ENCODE measurements around the gene RPL9. TPM values are rescaled to one million over a fixed set of nuclear protein-coding genes. Genes with fewer than 3 reads are reported as not detected.
A peak's percentile ranks its signal among the peaks of the same experiment; 100 is the strongest.
"Not testable (repeated sequence)": the region's sequence is repeated elsewhere in the genome, so short reads cannot be mapped to it uniquely, and the experiment has no call there.

RPL9 gene
- polyA plus RNA-seq, 4 donors, result 778 to 1,678 (median 1,175) TPM

GRCh38 chr4:39467464-39467863 is 8.7 kb upstream of the RPL9 start:
- DNase-seq (ENCODE audit: low read depth in 4 of 4, low spot score in 3 of 4), result no peak

DNA sequence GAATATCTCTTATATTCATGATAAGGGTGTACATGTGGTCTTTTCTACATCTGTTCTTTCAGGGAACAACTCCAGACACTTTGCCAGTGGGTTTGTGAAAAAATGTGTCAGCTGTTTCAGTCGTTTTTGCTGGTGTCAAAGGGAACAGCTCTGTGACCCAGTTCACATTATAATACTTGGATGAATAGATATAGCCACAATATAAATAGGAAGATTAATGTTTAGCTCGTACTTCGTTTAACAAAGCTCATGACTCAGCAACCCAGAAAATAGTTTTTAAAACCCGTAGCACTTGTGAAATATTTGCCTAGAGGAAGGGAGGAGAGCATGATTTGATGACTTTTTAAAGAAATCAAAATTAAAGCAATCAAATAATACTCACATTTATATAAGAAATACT is 8.0 kb upstream of the RPL9 start:
- no peak for DNase-seq (ENCODE audit: low read depth in 4 of 4, low spot score in 3 of 4)

GRCh38 chr4:39464886-39465501 is 6.3 kb upstream of the RPL9 start:
- DNase-seq (ENCODE audit: low read depth in 4 of 4, low spot score in 3 of 4), result no peak

GRCh38 chr4:39458161-39458504 is 589 bp downstream of the RPL9 start:
- DNase-seq (ENCODE audit: low read depth in 4 of 4, low spot score in 3 of 4), result not testable (repeated sequence)

- no peak for DNase-seq (ENCODE audit: low read depth in 4 of 4, low spot score in 3 of 4)
Measured at GRCh38 chr4:39456946-39457763, 1.6 kb downstream of the RPL9 start.

DNA sequence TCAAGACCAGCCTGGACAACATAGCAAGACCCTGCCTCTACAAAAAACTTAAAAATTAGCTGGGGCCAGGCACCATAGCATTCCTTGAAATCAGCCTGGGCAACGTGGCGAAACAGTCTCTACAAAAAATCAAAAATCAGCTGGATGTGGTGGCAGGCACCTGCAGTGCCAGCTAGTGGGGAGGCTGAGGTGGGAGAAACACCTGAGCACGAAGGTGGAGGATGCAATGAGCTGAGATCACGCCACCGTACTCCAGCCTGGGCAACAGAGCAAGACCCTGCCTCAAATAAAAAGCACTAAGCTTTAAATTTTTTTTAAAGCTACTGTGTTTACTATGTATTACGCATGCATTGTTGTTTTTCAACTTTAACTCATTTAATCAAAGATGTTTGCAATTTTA is 3.2 kb downstream of the RPL9 start:
- DNase-seq (ENCODE audit: low read depth in 4 of 4, low spot score in 3 of 4), result no peak

- DNase-seq (ENCODE audit: low read depth in 4 of 4, low spot score in 3 of 4), result no peak
Measured at GRCh38 chr4:39453738-39454137, 5.0 kb downstream of the RPL9 start.

DNA sequence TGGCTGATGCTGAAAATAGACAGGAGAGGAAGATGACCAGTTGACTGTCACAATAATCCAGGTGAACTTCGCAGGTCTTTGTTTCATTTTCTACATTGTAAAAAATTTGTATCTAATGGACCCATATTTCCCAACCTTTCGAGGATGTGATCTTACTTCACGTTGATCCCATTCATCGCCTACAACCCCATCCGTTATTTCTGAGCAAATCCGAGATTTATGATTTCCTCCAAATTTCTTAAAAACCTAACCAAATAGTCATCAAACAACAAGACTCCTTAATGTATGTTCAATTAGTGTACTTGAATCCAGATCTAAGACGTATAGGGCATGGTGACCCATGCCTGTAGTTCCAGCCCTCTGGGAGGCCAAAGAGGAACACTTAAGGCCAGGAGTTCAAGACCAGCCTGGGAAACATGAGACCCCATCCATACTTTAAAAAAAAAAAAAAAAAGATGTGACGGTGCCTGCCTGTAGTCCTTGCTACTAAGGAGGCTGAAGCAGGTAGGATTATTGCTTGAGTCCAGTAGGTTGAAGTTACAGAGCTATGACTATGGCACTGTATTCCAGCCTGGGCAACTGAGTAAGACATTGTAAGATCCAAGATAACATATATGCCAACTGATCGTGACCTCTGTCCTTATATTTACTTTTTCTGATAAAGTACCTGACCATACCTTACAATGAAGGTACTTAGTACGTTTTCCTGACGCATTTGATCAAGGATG is 5.7 kb downstream of the RPL9 start:
- DNase-seq (ENCODE audit: low read depth in 4 of 4, low spot score in 3 of 4), result no peak

DNA sequence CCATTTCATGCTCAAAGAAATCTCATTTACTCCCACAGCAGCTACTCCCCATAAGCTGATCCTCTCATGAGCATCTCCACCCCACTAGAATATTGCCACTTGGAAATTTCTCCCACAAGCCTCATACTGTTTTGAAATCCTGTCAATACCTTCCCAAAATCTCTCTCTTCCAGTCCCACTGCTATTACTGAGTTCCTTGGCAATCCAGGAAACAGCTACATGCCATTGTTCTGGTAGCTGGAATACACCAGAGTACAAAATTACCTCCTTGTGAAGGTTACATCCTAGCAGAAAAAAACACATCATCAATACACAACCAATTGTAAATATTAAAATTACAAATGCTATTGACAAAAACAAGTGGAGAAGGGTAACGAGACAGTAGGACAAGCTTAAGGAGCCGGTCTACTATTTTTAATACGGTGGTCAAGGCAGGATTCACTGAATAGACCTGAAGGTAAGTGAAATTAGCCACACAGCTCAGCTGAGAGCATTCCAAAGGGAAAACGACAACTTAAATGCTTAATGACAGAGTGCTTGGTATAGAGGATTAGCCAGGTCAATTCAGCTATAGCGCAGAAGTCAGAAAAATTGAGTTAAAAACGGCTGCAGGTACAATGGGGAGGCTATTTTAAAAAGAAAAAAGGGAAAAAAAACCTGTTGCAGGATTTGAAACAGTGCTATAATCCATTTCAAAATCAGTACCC is 6.4 kb downstream of the RPL9 start:
- no peak for DNase-seq (ENCODE audit: low read depth in 4 of 4, low spot score in 3 of 4)

DNA sequence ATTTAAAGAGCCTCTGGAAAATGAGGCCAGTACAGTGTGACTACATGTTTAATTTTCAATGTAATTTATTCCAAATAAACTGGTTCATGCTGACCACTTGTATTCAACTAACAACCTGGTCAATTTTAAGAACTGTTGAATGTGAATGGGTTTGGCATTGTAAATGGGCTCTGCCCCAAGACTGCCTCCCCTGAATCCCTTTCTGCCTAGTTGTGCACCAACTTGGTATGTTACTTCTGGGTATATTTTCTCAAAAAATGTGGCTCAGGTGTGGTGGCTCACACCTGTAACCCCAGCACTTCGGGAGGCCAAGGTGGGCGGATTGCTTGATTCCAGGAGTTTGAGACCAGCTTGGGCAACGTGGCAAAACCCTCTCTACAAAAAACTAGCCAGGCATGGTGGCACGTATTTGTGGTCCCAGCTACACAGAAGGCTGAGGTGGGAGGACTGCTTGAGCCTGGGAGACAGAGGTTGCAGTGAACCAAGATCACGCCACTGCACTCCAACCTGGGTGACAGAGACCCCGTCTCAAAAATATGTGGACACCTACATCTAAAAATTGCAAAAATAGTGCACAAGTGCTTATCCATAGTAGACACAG is 7.2 kb downstream of the RPL9 start:
- DNase-seq (ENCODE audit: low read depth in 4 of 4, low spot score in 3 of 4), result no peak

DNA sequence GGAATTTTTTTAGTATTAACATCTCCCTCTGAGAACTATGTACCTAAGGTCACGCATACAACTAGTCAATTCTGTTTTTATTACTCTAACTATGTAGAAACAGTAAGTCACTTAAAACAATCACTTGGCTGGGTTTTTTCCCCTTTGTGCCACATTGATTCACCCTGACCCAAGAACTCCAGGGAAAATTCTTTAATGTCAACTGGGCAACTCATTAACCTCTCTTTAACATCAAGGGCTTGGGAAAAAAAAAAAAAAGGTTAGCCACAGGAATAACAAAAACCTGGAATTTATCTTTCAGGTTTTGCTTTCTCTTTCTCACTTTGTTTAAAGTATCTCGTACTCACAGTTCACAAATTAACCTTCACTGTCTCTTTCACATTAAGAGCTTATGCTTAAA is 8.1 kb downstream of the RPL9 start:
- no peak for DNase-seq (ENCODE audit: low read depth in 4 of 4, low spot score in 3 of 4)

- peak in 2 of 4 donors; percentile 37 to 44 for DNase-seq (ENCODE audit: low read depth in 4 of 4, low spot score in 3 of 4)
Measured at GRCh38 chr4:39446842-39447573, 11.7 kb downstream of the RPL9 start.

DNA sequence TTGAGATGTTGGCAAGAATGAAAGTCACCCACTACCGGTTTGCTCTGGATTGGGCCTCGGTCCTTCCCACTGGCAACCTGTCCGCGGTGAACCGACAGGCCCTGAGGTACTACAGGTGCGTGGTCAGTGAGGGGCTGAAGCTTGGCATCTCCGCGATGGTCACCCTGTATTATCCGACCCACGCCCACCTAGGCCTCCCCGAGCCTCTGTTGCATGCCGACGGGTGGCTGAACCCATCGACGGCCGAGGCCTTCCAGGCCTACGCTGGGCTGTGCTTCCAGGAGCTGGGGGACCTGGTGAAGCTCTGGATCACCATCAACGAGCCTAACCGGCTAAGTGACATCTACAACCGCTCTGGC is 12.3 kb downstream of the RPL9 start:
- no peak for DNase-seq (ENCODE audit: low read depth in 4 of 4, low spot score in 3 of 4)

GRCh38 chr4:39442998-39443397 is 15.7 kb downstream of the RPL9 start:
- no peak for DNase-seq (ENCODE audit: low read depth in 4 of 4, low spot score in 3 of 4)

DNA sequence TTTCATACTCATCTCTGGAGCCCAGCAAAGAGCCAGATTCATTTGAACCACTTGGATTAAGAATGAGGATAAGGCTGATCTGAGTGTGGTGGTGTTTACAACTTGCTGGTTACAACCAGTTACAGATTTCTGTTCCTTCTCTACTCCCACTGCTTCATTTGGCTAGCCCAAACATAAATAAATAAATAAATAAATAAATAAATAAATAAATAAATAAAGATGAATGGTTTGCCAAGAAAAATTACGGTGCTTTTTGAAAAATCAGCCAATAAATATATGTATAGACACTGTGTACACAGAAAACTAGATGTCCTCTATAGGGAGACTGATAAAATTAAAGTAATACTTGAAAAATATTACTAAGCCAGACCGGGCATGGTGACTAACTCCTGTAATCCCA is 17.1 kb downstream of the RPL9 start:
- no peak for DNase-seq (ENCODE audit: low read depth in 4 of 4, low spot score in 3 of 4)

DNA sequence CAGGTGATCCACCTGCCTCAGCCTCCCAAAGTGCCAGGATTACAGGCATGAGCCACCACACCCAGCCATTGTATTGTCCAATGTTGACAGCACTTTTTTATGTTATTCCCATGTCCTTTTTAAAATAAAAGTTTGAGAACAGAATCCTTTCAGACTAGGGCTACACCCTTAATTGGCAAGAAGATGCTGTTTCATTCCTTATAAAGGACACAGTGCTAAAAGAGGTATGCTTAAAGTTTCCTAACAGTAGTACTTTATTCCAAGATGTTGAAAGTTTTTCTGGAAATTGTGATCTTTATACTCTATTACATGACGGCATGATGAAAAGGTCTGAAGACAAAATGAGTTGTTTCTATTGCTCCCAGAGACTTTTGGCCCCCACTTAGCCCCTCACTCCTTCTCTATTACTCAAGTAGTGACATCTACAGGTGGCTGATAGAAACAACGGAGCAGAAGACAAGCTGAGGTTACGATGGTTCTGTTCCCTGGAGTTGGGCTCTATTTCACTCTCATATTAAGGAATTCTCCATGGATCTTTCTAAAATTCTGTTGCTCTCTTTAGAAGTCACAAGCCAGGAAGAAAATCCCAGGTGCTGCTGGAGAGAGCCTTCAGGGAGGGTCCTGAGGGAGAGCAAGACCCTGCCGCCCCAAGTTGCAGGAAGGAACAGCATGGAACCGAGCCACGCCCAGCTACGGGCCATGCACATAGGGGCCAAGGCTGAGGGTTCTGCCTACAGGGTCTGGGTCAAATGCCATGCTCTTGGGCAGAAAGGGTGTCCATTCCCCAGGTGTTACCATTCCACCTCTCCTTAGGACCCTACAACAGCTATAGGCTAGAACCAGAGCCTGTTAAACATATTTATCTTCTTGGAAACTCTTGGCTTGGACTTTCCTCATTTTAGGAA is 22.8 kb downstream of the RPL9 start:
- no peak for DNase-seq (ENCODE audit: low read depth in 4 of 4, low spot score in 3 of 4)

- DNase-seq (ENCODE audit: low read depth in 4 of 4, low spot score in 3 of 4), result no peak
Measured at GRCh38 chr4:39433878-39434492, 24.7 kb downstream of the RPL9 start.

GRCh38 chr4:39429476-39430334 is 29.0 kb downstream of the RPL9 start:
- no peak for DNase-seq (ENCODE audit: low read depth in 4 of 4, low spot score in 3 of 4)

Measured in right renal pelvis (tissue), 4 donors.